Renal pelvis (tissue), 4 donors: ENCODE data around the gene WASF2. TPM values are rescaled to one million over a fixed set of nuclear protein-coding genes. Genes with fewer than 3 reads are reported as not detected.
"Not testable (repeated sequence)": the region's sequence is repeated elsewhere in the genome, so short reads cannot be mapped to it uniquely, and the experiment has no call there.

ENCODE experiments used
- DNase-seq: peaks from one replicate; pipeline ENCODE4 v3.0.0-alpha.2; 2013
- polyA plus RNA-seq, 3 donors: library from polyadenylated mRNA; unstranded; fragments of 120-200 nt; gene quantifications; one replicate each; pipeline ENCODE4 v1.2.1, GENCODE V29; 2013; ENCODE audit not compliant: insufficient read length in 3 of 3

Gene WASF2
- polyA plus RNA-seq, 3 donors, result 123 to 124 (median 123) TPM

DNA sequence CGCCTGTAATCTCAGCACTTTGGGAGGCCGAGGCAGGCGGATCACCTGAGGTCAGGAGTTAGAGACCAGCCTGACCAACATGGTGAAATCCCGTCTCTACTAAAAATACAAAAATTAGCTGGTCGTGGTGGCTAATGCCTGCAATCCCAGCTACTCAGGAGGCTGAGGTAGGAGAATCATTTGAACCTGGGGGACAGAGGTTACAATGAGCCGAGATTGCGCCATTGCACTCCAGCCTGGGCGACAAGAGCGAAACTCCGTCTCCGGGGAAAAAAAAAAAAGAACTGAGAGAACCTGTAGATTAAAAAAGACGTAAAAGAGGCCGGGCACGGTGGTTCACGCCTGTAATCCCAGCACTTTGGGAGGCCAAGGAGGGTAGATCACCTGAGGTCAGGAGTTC lies 21.6 kb downstream of the WASF2 start:
- not testable (repeated sequence) for DNase-seq

DNA sequence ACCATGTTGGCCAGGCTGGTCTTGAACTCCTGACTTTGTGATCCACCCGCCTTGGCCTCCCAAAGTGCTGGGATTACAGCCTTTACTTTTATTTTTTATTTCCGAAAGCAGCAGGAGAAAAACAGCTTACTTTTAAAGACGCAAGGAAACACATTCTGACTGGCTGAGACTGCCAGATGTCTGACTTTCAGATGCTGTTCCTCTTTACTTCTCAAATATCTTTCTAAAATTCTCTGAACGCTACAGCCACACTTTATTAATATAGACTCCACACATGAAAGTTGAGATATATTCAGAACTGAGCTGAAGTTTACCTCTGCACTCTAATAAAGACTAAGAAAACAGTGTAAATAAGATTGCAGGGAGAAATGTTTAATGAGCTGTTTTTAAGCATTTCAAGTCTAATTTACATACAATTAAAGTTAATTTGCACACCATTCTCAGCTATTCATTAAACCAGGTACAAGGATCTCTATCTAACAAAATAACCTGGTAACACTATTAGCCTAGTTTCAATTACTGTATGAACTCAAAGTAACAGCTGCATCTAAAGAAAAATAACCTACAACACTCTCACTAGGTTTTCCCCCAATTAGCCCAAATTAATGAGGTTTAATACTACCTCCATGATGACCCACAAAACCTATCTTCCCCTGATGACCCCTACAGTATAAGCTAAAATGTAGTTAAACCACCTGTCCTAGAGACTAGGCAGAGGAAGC lies 24.9 kb downstream of the WASF2 start:
- DNase-seq, result no peak

DNA sequence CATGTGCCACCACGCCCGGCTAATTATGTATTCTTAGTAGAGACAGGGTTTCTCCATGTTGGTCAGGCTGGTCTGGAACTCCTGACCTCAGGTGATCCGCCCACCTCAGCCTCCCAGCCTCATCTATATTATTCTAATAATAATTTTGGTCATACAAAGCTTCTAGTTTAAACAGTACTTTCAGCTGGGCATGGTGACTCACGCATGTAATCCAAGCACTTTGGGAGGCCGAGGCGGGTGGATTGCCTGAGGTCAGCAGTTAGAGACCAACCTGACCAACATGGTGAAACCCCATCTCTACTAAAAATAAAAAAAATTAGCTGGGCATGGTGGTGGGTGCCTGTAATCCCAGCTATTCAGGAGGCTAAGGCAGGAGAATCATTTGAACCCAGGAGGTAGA lies 26.1 kb downstream of the WASF2 start:
- not testable (repeated sequence) for DNase-seq

DNA sequence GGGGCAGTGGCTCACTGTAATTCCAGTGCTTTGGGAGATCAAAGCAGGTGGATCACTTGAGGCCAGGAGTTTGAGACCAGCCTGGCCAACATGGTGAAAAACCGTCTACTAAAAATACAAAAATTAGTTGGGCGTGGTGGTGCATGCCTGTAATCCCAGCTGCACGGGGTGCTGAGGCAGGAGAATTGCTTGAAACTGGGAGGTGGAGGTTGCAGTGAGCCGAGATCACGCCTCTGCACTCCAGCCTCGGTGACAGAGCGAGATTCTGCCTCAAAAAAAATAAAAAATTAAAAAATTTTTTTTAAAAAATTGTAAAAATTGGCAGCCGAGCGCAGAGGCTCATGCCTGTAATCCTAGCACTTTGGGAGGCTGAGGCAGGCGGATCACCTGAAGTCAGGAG lies 31.4 kb downstream of the WASF2 start:
- DNase-seq, result not testable (repeated sequence)

DNA sequence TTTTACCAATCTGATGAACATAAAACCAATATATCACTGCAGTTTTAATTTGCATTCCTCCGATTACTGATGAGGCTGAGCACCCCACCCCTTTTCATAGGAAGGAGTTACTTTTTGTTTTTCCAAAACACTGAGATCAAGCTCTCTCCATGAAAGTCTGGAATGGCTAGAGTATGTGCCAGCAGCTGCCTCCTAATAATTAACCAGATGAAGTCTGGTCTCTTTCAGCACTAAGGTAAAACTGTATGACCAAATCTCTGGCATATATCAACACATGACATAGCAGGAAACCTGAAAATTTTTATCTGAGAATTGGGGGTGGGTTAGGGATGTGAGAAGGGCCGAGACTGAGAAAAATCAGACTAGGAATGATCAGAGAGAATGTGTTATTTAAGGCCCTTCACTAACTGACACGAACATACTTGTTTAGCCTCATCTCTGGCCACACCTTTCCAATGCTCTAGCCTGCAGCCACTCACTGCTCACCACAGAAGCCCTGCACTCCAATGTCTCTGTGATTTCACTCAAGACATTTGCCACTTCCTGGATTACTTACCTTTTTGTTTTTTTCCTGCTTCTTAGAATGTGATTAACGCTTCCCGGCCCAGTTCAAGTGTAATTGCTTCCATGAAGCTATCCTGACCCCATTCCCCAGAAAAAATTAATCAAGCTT lies 34.7 kb downstream of the WASF2 start:
- DNase-seq, result no peak

DNA sequence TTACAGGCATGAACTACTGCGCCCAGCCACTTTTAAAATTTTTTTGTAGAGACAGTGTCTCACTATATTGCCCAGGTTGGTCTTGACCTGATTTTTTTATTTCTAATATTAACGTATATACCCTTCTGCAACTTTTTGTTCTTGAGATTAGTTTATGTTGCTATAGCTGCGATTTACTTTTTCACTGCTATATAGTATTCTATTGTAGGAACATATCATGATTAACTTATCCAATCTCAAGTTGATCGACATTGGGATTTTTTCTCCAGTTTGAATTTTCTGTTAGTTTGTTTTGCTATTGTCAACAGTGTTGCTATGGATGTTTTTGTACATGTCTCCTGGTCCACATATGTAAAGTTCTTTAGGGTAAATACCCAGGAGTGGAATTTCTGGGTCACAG lies 35.4 kb downstream of the WASF2 start:
- no peak for DNase-seq

DNA sequence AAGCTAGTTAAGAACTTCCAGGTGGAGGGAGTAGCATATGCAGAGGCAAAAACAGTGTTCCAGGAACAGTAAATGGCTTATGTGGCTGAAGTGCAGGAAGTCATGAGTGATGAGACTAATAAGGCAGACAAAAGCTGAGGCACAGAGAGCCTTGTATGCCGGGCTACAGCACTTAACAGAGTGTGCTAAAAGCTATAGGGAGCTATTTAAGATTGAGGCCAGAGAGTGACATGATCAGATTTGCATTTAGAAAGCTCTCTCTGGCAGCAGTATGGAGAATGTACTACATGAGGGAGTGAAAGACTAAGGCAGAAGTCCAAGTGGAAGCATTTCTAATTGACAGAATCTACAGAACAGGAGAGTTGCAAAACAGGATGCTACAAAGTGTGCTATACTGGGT lies 38.6 kb downstream of the WASF2 start:
- no peak for DNase-seq

DNA sequence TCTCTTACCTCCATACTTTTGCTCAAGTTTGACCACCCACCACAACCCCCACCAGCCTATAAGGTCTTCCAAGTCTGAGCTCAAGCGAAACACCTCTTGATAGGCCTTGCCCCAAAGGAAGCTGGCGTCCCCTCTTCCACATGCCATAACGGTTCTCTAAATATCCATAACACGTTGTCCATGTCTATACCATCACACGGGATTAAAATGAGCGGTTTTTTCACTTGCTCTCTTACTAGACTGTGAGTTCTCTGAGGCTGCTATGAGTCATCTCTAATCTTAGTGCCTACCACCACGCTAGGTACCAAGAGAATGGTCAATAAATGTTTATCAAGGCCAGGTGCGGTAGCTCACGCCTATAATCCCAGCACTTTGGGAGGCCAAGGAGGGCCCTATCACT lies 41.0 kb downstream of the WASF2 start:
- no peak for DNase-seq

DNA sequence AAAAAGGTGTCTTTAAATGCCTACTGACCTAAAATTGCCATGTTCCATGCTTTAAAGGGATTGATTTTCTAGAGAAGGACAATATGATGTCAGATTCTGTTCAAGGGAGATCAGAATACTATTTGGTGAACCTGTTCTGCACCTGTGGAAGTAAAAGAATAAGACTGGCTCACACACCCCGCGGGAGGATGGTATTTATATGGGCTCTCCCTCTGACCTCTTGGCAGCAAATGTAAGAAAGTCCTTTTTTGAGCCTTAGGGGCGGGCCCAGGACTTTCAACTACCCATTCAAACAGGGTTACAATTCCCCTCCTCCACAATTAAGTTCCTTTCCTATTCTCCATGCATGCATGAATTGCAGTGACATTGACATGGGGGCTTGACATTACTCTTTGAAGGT lies 42.1 kb downstream of the WASF2 start:
- DNase-seq, result no peak

DNA sequence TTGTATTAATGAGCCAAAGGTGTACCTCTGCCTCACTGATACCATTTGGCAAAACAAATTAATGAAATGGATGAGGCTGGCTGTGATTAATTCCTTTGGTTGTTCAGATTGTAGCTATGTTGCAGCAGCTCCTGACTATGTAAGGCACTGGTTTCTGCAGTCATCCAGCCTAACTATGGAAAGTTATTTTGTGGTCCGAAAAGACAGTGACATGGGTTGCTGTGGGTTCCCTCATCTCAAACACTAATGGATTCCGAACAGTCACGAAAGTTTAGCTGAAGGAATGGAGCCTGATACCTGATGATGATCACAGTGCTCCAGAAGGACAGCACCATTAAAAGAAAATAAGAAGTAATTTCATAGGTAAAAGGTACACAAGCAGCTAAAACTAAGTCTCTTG lies 42.6 kb downstream of the WASF2 start:
- no peak for DNase-seq

DNA sequence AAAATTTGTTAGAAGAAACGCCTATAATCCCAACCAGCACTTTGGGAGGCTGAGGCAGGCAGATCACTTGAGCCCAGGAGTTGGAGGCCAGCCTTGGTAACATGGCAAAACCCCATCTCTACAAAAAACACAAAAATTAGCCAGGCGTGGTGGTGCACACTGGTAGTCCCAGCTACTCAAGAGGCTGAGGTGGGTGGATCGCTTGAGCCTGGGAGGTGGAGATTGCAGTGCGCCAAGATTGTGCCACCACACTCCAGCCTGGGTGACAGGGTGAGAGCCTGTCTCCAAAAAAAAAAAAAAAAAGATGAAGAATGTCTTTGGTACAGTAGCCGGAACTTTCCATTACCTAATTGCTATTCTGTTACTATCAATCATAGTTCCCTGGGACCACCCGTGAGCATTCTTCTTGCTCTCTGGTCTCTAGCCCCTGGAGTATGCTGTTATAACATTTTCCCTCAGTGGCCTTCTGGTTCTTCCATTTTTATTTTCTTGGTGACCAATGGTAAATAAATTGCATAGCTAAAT lies 43.4 kb downstream of the WASF2 start:
- DNase-seq, result no peak

DNA sequence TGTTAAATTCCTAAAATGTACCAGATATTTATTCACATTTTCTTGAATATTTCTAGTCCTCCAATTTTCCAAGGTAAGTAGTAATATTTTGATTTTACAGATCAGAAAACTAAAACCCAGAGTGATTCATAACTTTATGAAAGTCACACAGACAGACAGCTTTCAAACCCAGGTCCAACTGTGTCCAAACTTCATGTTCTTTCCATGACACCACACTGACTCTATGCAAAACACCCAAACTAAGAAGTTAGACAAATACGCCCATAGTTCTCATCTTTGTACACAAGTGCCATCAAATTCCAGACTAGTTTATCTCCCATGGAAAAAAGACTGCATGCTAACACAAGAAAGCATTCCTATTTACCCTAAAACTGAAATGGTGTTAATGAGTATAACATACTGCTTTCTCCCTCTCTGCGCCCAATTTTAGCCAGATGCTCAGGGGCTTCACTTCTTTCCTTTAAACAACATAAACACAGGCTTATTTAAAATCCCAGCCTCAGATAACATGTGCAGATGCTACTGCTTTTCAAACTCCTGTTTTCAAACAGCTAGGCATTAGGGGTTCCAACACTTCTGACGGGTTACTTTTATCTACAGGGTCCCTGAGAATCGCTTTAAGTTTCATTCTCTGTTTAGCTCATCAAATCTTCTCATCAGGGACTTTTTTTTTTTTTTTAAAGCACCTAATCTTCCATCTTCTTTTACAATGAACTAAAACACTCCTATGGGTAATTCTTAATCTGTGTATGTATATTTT lies 44.6 kb downstream of the WASF2 start:
- DNase-seq, result no peak

DNA sequence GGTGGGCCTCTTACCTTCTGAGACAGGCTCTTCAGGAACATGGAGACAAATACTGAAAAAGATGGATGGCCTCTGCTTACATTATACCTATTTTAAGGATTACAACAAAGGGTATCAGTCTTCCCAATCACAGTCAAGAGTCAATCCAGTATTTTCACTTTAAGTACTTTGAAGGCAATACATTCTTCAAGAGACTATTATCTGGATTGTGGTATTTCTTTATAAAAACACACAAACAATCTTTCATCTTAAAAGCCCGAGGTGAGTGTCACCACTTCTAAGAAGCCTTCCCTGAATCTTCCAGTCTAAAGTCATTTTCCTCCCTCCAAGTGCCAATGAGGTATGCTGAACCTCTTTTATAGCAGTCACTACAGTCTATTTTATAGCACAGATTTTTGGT lies 45.3 kb downstream of the WASF2 start:
- no peak for DNase-seq

DNA sequence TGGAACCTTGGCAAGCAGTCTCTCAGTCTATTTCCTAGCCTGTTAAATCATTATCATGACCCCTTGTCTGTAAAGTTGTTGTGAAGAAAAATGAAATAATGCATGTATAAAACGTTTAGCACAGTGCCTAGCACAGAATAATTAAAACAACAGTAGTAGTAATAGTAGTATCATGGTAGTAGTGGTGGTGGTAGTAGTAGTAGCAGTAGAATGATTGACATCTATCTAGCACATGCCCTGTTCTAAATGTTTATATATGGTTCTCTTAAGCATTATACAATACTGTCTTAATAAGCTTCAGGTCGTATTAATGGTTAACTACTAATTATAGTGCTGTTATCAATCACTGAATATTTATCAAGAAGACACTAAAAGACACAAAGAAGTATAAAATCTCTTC lies 50.8 kb downstream of the WASF2 start:
- DNase-seq, result no peak

DNA sequence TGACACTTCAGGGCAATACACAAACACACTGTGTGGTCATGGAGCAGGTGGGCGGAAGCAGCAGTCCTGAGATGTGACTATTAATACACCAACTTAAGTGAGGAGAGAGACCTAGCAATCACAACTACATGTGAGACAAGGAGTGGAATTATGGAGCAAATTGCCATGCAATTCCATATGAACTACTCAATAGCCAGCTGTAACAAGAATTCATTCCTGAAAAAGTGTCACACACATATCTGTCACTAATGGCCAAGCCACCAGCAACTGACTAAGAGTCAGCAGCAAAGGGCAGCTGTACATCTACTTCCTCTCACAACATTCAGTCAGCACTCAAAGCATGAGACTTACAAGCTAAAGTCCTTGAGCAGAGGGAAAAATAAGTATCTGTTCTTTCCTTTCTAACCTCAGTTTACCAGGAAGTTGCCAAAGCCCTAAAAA lies 51.3 kb downstream of the WASF2 start:
- no peak for DNase-seq

DNA sequence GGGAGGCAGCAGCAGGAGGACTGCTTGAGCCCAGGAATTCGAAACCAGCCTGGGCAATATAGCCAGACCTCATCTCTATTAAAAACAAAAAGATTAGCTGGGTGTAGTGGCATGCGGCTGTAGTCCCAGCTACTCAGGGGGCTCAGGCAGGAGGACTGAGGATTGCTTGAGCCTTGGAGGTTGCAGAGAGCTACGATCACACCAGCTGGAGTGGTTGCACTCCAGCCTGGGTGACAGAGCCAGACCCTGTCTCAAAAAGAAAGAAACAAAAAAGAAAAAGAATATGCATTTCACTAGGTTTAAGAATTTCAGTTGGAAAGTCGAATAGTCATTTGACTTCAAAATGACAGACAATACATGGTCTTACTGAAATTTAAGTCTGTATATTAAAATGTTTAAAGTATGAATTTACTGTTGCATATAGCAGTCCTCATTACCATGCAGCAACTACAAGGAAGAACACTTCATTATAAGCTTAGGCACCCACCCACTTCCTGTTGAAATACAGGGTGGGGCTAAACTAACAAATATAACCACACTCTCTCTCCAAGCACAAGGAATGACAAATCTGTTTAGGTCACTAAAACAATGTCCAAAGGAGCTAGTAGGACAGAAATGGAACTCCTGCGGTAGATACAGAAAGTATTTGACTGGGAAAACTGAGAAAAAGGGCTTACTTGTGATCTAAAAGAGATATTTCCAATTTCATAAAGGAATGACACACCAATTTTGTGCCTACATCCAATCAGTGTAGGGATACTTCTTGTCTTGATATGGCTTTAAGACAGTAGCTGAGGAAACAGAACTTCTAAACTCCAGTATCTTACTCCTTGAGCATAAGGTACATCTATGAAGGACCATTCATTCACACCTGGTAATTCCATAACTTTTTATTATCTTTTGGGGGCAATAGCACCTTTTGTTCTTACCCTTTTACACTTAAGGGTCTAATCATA lies 53.5 kb downstream of the WASF2 start:
- no peak for DNase-seq

DNA sequence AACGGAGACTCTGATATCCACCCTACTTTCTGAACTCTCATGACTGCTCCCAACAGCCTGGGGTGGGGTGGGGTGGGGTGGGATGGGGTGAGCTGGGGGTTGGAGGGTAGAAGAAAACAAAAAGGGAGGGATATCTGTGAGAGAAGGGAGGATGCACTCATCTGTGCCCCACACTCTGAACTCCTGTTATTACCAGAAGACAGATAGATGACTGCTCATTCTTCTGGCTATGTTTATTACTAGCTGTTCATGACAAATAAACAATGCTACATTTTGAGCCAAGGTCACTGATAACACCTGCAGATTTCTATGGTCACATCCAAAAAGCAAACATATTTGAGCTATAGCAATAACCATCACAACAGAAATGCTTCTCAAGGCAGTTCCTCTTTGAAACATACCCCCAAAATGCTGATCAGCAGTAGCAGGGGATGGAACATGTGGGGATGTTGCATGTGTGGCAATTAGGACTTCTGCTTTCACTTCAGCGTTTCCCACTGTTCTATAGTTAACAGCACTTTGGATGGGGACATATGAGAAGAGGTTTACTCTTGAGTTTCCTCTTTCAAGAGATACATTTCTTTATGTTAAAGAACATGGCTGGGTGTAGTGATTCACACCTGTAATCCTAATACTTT lies 54.3 kb downstream of the WASF2 start:
- DNase-seq, result no peak

DNA sequence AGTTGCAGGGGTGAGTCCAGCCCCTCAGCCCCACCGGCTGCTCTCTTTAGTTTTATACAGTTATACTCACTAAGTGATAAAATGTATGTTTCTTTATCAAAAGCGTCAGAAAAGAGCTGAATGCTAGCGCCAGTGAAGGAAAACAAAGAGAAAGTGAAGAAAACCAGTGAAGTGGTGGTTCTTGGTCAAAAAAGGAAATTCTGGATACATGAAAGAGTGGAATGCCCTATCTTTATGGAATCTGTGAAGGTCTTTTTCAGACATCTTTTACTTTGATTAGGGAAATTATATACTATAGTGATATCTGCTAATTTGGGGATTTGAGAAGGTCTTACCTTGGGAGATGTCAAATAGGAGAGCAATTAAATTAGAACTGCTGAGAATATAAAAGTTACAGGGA lies 56.3 kb downstream of the WASF2 start:
- DNase-seq, result no peak

DNA sequence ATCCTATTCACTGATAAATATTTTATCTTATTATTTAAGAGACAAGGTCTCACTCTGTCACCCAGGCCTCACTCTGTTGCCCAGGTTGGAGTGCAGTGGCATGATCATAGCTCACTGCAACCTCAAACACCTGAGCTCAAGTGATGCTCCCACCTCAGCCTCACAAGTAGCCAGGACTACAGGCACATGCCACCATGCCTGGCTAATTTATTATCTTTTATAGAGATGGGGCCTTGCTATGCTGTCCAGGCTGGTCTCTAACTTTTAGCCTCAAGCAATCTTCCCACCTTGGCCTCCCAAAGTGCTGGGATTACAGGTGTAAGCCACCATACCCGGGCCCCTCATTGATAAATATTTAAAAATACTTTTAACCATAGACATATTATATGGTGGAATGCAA lies 57.2 kb downstream of the WASF2 start:
- not testable (repeated sequence) for DNase-seq

DNA sequence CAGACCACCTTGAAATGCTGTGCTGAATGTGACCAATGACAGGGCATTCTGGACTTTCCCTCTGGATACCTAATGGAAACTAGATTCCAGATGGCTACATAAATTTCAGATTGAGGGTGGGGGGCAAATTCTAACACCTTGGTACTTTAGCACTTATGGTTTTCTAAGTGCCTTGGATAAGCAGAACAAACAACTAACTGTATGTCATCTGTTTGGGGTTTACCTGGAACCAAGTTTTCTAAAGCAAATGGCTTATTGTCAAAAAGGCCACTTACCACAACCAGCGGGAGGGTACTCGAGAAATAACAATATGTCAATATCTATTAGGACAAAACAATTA lies 58.4 kb downstream of the WASF2 start:
- DNase-seq, result no peak

DNA sequence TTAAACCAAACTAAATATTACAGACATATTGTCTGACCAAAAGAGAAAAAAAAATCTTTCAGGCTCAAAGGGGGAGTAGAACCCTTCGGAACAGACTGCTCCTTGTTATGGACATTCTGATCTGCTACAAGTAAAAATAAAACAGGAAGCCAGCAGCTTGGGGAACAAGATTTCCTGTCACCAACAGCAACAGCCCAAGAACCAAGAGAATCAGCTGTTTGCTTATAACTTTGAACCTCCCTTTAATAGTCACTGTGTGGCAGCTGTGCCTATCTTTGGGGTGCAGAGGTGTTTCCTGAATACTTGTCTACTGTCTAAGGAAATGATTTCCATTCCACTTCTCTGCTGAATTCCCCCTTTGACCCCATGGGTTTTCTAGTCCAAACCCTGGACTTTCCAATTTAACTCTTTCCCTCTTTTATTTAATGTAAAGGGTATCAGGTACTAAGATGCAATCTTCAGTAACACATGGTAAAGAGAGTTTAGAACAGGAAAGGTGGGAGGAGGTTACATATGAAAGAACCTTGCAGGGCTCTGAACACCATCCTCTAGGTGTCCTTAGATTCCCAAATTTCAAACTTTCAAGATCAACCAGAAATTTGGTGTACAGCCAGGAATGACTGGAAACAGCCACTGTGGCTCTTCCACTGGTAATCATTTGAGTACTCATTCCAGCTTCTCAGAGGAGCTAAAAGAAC lies 58.9 kb downstream of the WASF2 start:
- no peak for DNase-seq
